ENCODE measurements around the gene ETFA. TPM values are rescaled to one million over a fixed set of nuclear protein-coding genes. Genes with fewer than 3 reads are reported as not detected.

The ETFA gene
- total RNA-seq, 2 experiments from 2014 or later, result 84.8 to 146 TPM

- no TSS peak for BruUV-seq (replicated peaks)
- Histone ChIP-seq H3K36me3 (ENCODE audit: insufficient read depth, low read length) (no peaks in the 10 kb centered on the region), H2AFZ (ENCODE audit: low read length) (peak overlapping the region; percentile 89), H3K79me2 (ENCODE audit: insufficient read depth, low read depth, low read length) (no peaks in the 10 kb centered on the region), H4K20me1 (ENCODE audit: insufficient read depth, low read length) (no peaks in the 10 kb centered on the region), H3K4me1 (ENCODE audit: insufficient read depth, low read length, poor library complexity, severe bottlenecking) (no peaks in the 10 kb centered on the region), H3K9me2 (ENCODE audit: insufficient read depth, low read length) (no peaks in the 10 kb centered on the region), H3K4me3 (ENCODE audit: low read depth, low read length, poor library complexity, severe bottlenecking) (no peak overlapping the region), H3K4me2 (ENCODE audit: low read length) (no peak overlapping the region), H3K27ac (ENCODE audit: low read depth, low read length, poor library complexity, severe bottlenecking) (no peak overlapping the region), H3K9me3 (ENCODE audit: low read length) (no peaks in the 10 kb centered on the region)
- DNase-seq (ENCODE audit: low spot score), result no peak
- ChIA-PET POLR2A (interaction anchor here (0.6 to 0.7 kb wide), 2 partner anchors 809 to 1058 kb away, joined by 4 to 6 read pairs; no protein-coding TSS in a partner anchor), CTCF (ENCODE audit: unreplicated experiment) (interaction anchor here (1.1 kb wide), 1 partner anchor 12 kb away, joined by 3 read pairs; no protein-coding TSS in a partner anchor)
- intact Hi-C loops (cut with micrococcal nuclease; ENCODE audit: unreplicated experiment), result no loop called here
- no peak for TF ChIP-seq EZH2phosphoT487 (IDR thresholded peaks at IDR 0.05; ENCODE audit: borderline replicate concordance, low read depth, low read length)
- TF ChIP-seq CTCF (conservative IDR thresholded peaks at IDR 0.05; ENCODE audit: low read length), result no peak
These were observed 142.9 kb downstream of the ETFA start for GRCh38 chr15:76168237-76168984.

- intact Hi-C loops (cut with micrococcal nuclease; ENCODE audit: unreplicated experiment), result no loop called here
- Histone ChIP-seq H3K4me3 (ENCODE audit: low read depth, low read length, poor library complexity, severe bottlenecking) (no peak overlapping the region), H3K79me2 (ENCODE audit: insufficient read depth, low read depth, low read length) (no peaks in the 10 kb centered on the region), H4K20me1 (ENCODE audit: insufficient read depth, low read length) (no peaks in the 10 kb centered on the region), H3K9me2 (ENCODE audit: insufficient read depth, low read length) (no peaks in the 10 kb centered on the region), H3K9me3 (ENCODE audit: low read length) (no peaks in the 10 kb centered on the region), H3K4me2 (ENCODE audit: low read length) (no peak overlapping the region), H3K4me1 (ENCODE audit: insufficient read depth, low read length, poor library complexity, severe bottlenecking) (no peaks in the 10 kb centered on the region), H2AFZ (ENCODE audit: low read length) (no peak overlapping the region), H3K36me3 (ENCODE audit: insufficient read depth, low read length) (no peaks in the 10 kb centered on the region), H3K27ac (ENCODE audit: low read depth, low read length, poor library complexity, severe bottlenecking) (no peak overlapping the region)
- POLR2A ChIA-PET, result no interaction called here
- BruUV-seq (replicated peaks), result no TSS peak
- TF ChIP-seq EZH2phosphoT487 (IDR thresholded peaks at IDR 0.05; ENCODE audit: borderline replicate concordance, low read depth, low read length) (no peak), CTCF (conservative IDR thresholded peaks at IDR 0.05; ENCODE audit: low read length) (no peak)
- DNase-seq (ENCODE audit: low spot score), result no peak
- CTCF ChIA-PET (ENCODE audit: unreplicated experiment), result no interaction called here
These were observed 145.3 kb downstream of the ETFA start for GRCh38 chr15:76165951-76166350.

Other genes starting within 250 kb of the ETFA start
- gene ISL2, start 25.3 kb upstream of the ETFA start, total RNA-seq (2014; rRNA removed; shearing (Covaris generic)), result 2.8 and 6.2 TPM in 2 replicates
- gene ISL2, start 25.3 kb upstream of the ETFA start, total RNA-seq (2022), result 11.8 and 12.7 TPM in 2 replicates

Data from OCI-LY7 (cell line).